NCI-H128 (cell line): ENCODE data around the gene ADGRG3.

Source experiments
- DNase-seq: peaks from one replicate; lab custom pipeline; 2025; ENCODE audit not compliant: unreplicated experiment; lab: John Stamatoyannopoulos, UW

ADGRG3 gene

DNA sequence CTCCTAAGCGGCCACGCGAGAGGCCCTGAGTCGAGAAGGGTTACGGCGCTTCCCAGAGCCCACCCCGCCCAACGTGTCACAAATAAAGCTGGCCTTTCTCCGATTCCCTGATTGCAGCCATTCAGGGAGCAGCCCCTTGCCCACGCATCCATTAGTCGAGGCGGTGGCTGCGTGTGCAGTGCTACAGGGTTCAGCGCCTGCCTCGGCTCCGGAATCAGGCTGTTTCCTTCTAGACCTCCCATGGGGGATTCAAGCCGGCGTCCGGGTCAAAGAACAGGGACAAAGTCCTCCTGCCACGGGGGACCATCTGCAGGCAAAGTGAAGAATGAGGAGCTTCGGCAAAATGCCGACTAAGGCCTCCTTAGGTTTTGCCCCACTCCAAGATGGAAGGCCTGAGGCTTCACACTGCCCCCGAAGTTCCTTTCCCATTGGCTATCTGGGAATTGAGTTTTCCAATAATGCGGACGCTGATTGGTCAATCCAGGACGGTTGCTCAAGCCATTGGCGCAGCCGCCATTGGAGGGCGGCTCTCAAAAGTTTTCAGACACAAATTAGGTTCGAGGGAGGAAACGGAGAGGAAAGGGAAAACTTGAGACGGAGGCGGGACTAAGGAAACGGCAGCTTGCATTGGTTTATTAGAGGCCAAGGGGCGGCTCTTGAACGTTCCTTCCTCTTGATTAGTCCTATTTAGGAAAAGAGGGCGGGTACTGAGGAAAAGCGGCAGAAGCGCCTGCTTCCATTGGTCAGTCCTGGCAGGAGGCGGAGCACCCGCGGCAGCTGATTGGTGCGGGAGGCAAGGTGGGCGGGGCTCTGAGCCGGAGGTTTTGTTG lies 67.0 kb downstream of the ADGRG3 start:
- DNase-seq, result peak; percentile 99

DNA sequence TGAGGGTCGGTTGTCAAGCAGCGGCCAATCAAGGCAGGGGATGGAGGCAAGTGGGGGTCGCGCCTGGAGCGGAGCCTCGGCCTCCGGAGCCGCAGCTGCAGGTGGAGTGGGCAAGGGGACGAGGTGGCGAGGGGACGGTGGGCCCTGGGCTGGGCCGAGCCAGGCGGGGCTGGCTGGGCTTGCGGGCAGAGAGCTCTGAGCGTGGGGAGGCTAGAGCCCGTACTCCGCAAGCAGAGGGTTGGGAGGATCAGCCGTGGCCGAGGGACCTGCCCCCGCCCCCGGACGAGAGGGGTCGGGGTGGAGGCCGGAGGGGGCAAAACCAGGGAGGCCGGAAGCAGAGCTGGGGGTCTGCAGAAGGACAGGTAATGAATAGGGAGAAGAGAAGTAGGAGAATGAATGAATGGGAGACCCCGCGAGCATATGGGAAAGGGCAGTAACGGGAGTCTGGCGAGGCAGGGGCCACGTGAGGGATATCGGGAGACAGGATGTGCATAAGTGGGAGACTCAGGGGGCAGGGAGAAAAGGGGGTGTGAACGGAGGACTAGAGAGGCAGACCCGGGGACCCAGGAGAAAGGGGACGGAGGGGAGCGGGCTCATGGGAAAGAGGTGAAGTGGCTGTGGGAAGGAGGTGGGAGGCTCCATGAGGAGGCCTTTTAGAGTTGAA lies 67.8 kb downstream of the ADGRG3 start, which contains the start of gene KATNB1:
Gene KATNB1, plus strand, starts transcription at position 16 of the 664 bp plus-strand sequence. CDS start 1,474 bp downstream, outside the sequence.
- no peak for DNase-seq

DNA sequence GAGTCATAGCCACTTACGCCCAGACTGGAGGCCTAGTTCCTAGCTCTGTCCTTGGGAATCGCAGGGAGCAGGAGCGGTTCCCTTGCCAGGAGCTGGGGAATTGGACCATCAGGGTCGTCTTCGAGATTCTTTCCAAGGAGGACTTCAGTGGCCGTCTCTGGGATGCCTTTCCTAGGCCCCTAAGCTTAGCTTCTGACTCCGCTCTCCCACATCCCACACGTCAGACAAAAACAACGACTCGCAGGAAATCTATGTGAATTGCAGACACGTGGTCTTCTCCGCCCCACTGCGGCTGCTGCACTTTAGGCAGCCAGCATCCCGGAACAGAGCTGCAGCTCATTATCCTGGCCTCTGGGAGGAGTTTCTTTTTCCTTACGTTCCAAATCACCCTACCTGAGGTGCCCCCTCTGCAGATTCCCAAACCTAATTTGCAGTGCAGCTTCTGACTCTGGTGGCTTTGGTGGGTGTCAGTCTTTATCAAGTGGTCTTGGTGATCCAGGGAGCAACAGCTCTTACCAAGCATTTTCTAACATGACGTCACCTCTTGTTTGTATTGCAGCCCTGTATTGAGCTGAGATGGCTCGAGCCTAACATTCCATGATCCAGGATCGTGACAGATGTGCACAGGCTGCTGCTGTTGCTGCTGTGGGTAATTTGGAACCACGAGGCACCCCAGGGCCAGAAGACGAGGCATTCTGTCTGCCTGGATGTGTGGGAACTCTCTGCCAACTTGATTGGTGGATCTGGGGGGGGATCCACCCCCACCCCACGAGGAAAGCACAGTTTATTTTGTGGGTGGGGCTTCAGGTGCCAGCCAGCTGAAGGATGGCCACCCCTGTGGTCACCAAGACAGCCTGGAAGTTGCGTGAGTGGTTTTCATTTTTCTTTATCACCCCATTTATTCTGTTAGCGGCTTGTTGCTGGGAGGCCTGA lies 68.6 kb downstream of the ADGRG3 start:
- DNase-seq, result peak; percentile 2

DNA sequence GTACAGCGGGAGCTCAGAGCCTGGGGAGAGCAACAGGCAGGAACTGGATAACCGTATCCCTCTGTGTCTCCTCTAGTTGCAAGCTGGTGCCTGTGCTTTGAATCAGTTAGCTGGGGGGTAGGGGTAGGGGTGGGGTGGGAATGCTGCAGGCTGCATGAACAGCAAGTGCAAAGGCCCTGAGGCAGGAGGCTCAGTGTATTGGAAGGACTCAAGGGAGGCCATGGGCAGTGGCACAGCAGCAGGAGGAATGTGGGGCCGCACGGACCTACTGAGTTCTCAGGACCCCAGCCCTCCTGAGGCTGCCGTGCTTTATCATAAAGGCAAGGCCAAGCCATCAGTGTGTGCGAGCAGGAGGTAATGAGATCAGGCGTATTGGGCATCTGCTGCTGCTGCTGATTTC lies 70.7 kb downstream of the ADGRG3 start:
- DNase-seq, result no peak
